HepG2 (cell line): Measurements from ENCODE around the gene PDZD2. TPM values are rescaled to one million over a fixed set of nuclear protein-coding genes. Genes with fewer than 3 reads are reported as not detected.
A peak's percentile ranks its signal among the peaks of the same experiment; 100 is the strongest.

ENCODE experiments used
- ATAC-seq: fragments of 200-7000 bp; cut with Tn5 transposase; 3 replicates; pipeline ENCODE4 v1.9.1; 2020; ENCODE audit warnings: mild to moderate bottlenecking, moderate library complexity
- BruUV-seq: library from RNA; stranded (reverse); fragments of 400-500 nt; replicated peaks from 2 replicates; lab custom pipeline; 2021; lab: Mats Ljungman, UMichigan
- CTCF ChIA-PET: fragments of 300-600 bp; formaldehyde crosslinking; extraction: SDS; loops from one replicate; lab custom pipeline; 2021; ENCODE audit warnings: low total read pairs, inconsistent platforms, low intra/inter-chr PET ratio; lab: Yijun Ruan, JAX
- POLR2A ChIA-PET: fragments of 350-600 bp; sonication (Branson Sonifier 250); formaldehyde crosslinking; loops from one replicate; lab custom pipeline; 2020; ENCODE audit warnings: antibody characterized with exemption, inconsistent platforms; lab: Yijun Ruan, JAX
- DNase-seq: peaks from one replicate; pipeline ENCODE4 v3.0.0-alpha.2; 2015; ENCODE audit warnings: low spot score
- FAIRE-seq: peaks from 3 replicates; lab custom pipeline; 2011; peaks lifted over from hg19 to GRCh38; lab: Jason Lieb, UNC
- H2AFZ ChIP-seq: one replicate; pipeline ENCODE4 v1.6.1; 2011; ENCODE audit warnings: low read length, inconsistent platforms
- H3K27ac ChIP-seq: fragments of 300-600 bp; 3 replicates; pipeline ENCODE4 v1.8.0; 2011; ENCODE audit warnings: mixed run types, mild to moderate bottlenecking, mixed read lengths, low read length, inconsistent platforms; ENCODE audit not compliant: insufficient read depth; ENCODE audit errors: extremely low read length
- H3K27me3 ChIP-seq, 2 experiments: fragments of 200-600 bp in 1 of 2; 2 replicates in 1 of 2; 3 replicates in 1 of 2; pipeline versions ENCODE4 v1.6.0 to v1.8.0; 2011; ENCODE audit warnings: low read length in 2 of 2, mild to moderate bottlenecking in 2 of 2, moderate library complexity in 2 of 2, inconsistent platforms in 1 of 2; ENCODE audit not compliant: insufficient read depth in 2 of 2, control insufficient read depth in 1 of 2
- H3K36me3 ChIP-seq, 2 experiments: fragments of 200-600 bp in 1 of 2; replicated peaks in 1 of 2; 2 replicates in 1 of 2; 3 replicates in 1 of 2; pipeline versions ENCODE4 v1.5.1 to v1.8.0; 2011; ENCODE audit warnings: low read length in 2 of 2, inconsistent platforms in 1 of 2; ENCODE audit not compliant: insufficient read depth in 2 of 2, control insufficient read depth in 1 of 2
- H3K4me1 ChIP-seq: 2 replicates; pipeline ENCODE4 v1.5.1; 2012; ENCODE audit warnings: low read length, inconsistent platforms; ENCODE audit not compliant: insufficient read depth
- H3K4me2 ChIP-seq: 2 replicates; pipeline ENCODE4 v1.6.0; 2011; ENCODE audit warnings: low read depth, low read length, inconsistent platforms
- H3K4me3 ChIP-seq, 3 experiments: fragments of 200-600 bp in 1 of 3; sonication (generic), shearing (Covaris generic) in 1 of 3; replicated peaks in 1 of 3; 2 replicates each; pipeline ENCODE4 v1.5.1; 2011 to 2016; ENCODE audit warnings: low read length in 3 of 3, inconsistent platforms in 2 of 3, low read depth in 2 of 3, mild to moderate bottlenecking in 2 of 3, control low read depth in 1 of 3, mixed read lengths in 1 of 3; ENCODE audit not compliant: insufficient read depth in 1 of 3
- H3K79me2 ChIP-seq: one replicate; pipeline ENCODE4 v1.6.1; 2011; ENCODE audit warnings: low read length, inconsistent platforms; ENCODE audit not compliant: insufficient read depth
- H3K9ac ChIP-seq: 2 replicates; pipeline ENCODE4 v1.6.0; 2011; ENCODE audit warnings: mild to moderate bottlenecking, low read depth, low read length, inconsistent platforms; ENCODE audit not compliant: insufficient read depth
- H3K9me3 ChIP-seq: 2 replicates; pipeline ENCODE4 v1.5.1; 2012; ENCODE audit warnings: mild to moderate bottlenecking, low read length
- H4K20me1 ChIP-seq: 2 replicates; pipeline ENCODE4 v1.6.0; 2011; ENCODE audit warnings: inconsistent platforms, mild to moderate bottlenecking, low read length, moderate library complexity; ENCODE audit not compliant: insufficient read depth
- FOXO1 ChIP-seq: sonication (generic); formaldehyde crosslinking; IDR thresholded peaks from 2 replicates; pipeline ENCODE4 v1.4.0; 2020; ENCODE audit warnings: missing genetic modification reagents
- MAFK ChIP-seq, 2 experiments: IDR thresholded peaks in 1 of 2; conservative IDR thresholded peaks in 1 of 2; 2 replicates each; pipeline ENCODE4 v1.6.1; 2011; ENCODE audit warnings: improper control_type of control experiment in 2 of 2, low read length in 2 of 2
- MXD1 ChIP-seq: sonication (generic); formaldehyde crosslinking; IDR thresholded peaks from 2 replicates; pipeline ENCODE4 v1.4.0; 2020; ENCODE audit warnings: mild to moderate bottlenecking, missing genetic modification reagents
- NFATC3 ChIP-seq: sonication (generic); formaldehyde crosslinking; IDR thresholded peaks from 2 replicates; pipeline ENCODE4 v1.5.1; 2020; ENCODE audit warnings: mild to moderate bottlenecking, missing genetic modification reagents
- NFRKB ChIP-seq: fragments of 450-650 bp; IDR thresholded peaks from 2 replicates; pipeline ENCODE4 v1.6.1; 2017
- PCBP1 ChIP-seq: fragments of 200-400 bp; formaldehyde crosslinking; IDR thresholded peaks from 2 replicates; pipeline ENCODE4 v1.6.1; 2017; ENCODE audit warnings: mild to moderate bottlenecking, low read depth, low read length, borderline replicate concordance
- ZNF772 ChIP-seq: sonication (generic); formaldehyde crosslinking; IDR thresholded peaks from 2 replicates; pipeline ENCODE4 v1.5.0; 2020; ENCODE audit warnings: mild to moderate bottlenecking, missing genetic modification reagents
- ZSCAN12 ChIP-seq: sonication (generic); formaldehyde crosslinking; IDR thresholded peaks from 2 replicates; pipeline ENCODE4 v1.9.0; 2021; ENCODE audit warnings: mild to moderate bottlenecking, missing genetic modification reagents
- WGBS: methylation state at CpG from one replicate; pipeline ENCODE4 v1.1.6; 2017; ENCODE audit warnings: low lambda C conversion rate; 5-methylcytosine and 5-hydroxymethylcytosine counted together
- in situ Hi-C: cut with HindIII; loops from 2 replicates; pipeline ENCODE4 v1.10.0; 2017; ENCODE audit warnings: low pct_unique_long_range_greater_than_20kb; ENCODE audit not compliant: extremely low pct_ligation_motif_present
- intact Hi-C: fragments of 100-400 bp; cut with micrococcal nuclease; formaldehyde crosslinking; loops from one replicate; pipeline ENCODE4 v1.10.0; 2022; ENCODE audit not compliant: unreplicated experiment
- polyA plus RNA-seq, 8 experiments: library from polyadenylated mRNA; depleted of rRNA in 3 of 8; stranded (reverse) in 7 of 8; unstranded in 1 of 8; fragments of >200 nt; fragmentation: Illumina TruSeq in 4 of 8; extraction: Trizol in 4 of 8; gene quantifications; 2 replicates each; pipeline versions ENCODE4 v1.2.1 to v1.2.3, GENCODE V29; 2011 to 2016; ENCODE audit warnings: low read depth in 4 of 8, missing spikeins in 1 of 8, mixed read lengths in 1 of 8; ENCODE audit not compliant: insufficient read depth in 1 of 8
- total RNA-seq, 5 experiments: library from RNA; depleted of rRNA; stranded (reverse); fragments of >200 nt; fragmentation: Illumina TruSeq; extraction: Trizol; gene quantifications; 2 replicates each; pipeline ENCODE4 v1.2.3, GENCODE V29; 2016; ENCODE audit warnings: low read depth in 1 of 5

The PDZD2 gene
- total and polyA plus RNA-seq, 2 of the 13 experiments (the other 11 are each of a cell fraction or from before 2014, with no cell fraction given): 0.04 TPM; not detected in 1

DNA sequence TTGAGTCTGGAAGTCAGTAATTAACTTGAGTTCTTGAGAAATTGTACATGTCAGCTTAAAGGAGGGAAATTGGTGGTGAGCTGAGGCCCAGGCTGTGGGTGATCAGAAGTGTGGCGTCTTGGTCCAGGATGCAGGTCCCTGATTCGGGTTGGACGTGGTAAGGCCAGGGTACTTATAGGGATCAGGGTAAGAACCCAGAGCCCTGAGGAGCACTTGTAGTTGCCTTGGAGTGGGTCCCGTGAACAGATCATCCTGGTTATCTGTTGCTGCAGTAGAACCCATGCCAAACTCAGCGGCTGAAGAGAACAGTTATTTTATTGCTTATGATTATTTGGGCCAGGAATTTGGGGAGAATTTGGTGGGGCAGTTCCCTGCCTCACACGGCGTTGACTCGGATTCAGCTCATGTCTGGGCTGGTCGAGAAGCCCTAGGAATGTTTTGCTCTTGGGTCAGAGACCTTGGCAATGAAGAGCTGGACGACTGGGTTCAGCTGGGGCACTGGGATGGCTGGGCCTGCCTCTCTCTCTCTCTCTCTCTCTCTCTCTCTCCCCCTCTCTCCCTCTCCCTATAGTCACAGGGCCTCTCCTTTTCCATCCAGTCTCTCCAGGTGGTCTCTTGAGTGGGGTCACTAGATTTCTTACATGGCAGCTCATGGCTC lies 73.1 kb downstream of the PDZD2 start:
- Histone ChIP-seq H3K27me3 (peaks cover 0 to 6% of the 10 kb centered on the region in 2 experiments; a peak in 2 of 5 replicates), H3K4me2 (no peak overlapping the region), H3K79me2 (no peaks in the 10 kb centered on the region), H4K20me1 (no peaks in the 10 kb centered on the region), H2AFZ (no peak overlapping the region), H3K9ac (no peak overlapping the region), H3K27ac (no peak overlapping the region), H3K4me3 (no peak overlapping the region), H3K4me1 (no peaks in the 10 kb centered on the region), H3K9me3 (no peaks in the 10 kb centered on the region), H3K36me3 (no peaks in the 10 kb centered on the region)
- FAIRE-seq: no peak
- intact Hi-C loops (no loop called here), in situ Hi-C loops (no loop called here)
- POLR2A ChIA-PET: no interaction called here
- BruUV-seq: no TSS peak
- DNase-seq: no peak
- CTCF ChIA-PET: no interaction called here
- TF ChIP-seq MAFK (conservative IDR thresholded peaks at IDR 0.05 in 1 of 2, IDR thresholded peaks at IDR 0.05 in 1 of 2; ENCODE audit: low read length in 2 of 2): peak in 1 of 2 experiments; percentile 24; a peak in 1 of 4 replicates
- TF ChIP-seq NFATC3 (CRISPR knock-in tag): no peak
- WGBS: 10% methylated on average over 9 of the region's 10 CpGs
- ATAC-seq: no peak

DNA sequence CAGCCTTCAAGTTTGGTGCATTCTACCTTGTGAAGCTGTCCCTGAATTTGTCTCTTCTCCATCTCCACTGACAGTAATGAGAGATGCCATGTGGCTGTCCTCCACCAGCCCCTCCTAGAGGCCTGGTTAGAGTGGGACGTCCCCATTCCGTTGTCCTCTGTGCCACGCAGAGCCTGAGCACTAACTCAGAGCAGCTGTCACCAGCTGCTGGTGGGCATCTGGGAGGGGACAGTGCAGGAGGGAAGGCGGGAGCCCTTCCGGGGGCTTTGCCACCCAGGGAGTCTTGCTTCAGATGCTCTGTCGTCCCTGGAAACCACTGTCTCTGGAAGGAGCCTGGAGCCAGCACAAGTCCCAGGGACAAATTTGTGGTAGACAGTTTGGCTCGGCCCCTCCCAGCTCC lies 78.6 kb downstream of the PDZD2 start:
- no peak for ATAC-seq
- H3K27ac ChIP-seq: no peak overlapping the region
- H3K4me1 ChIP-seq: no peaks in the 10 kb centered on the region
- intact Hi-C loops: no loop called here
- no peaks in the 10 kb centered on the region for H3K9me3 ChIP-seq
- no peaks in the 10 kb centered on the region for H4K20me1 ChIP-seq
- 29% methylated on average over 6 of the region's 7 CpGs for WGBS
- ChIA-PET POLR2A (no interaction called here), CTCF (no interaction called here)
- H3K4me2 ChIP-seq: no peak overlapping the region
- H3K79me2 ChIP-seq: no peaks in the 10 kb centered on the region
- DNase-seq: no peak
- no peak overlapping the region for H3K4me3 ChIP-seq
- H3K9ac ChIP-seq: no peak overlapping the region
- in situ Hi-C loops: no loop called here
- no peak for FAIRE-seq
- no peak overlapping the region for H2AFZ ChIP-seq
- H3K27me3 ChIP-seq: peaks cover 0 to 3% of the 10 kb centered on the region in 2 experiments; a peak in 1 of 5 replicates
- TF ChIP-seq FOXO1 (CRISPR knock-in tag) (no peak), NFRKB (no peak), MXD1 (no peak), ZSCAN12 (no peak), ZNF772 (CRISPR knock-in tag) (no peak), PCBP1 (no peak)
- H3K36me3 ChIP-seq: no peaks in the 10 kb centered on the region
- no TSS peak for BruUV-seq
